ENCODE measurements around the gene TAPT1.
"Not testable (repeated sequence)": the region's sequence is repeated elsewhere in the genome, so short reads cannot be mapped to it uniquely, and the experiment has no call there.

TAPT1 gene

GRCh38 chr4:16225863-16226815 lies at the start of gene TAPT1:
Gene TAPT1, minus strand, starts transcription at chr4:16226471. Its CDS starts 14 bp downstream, at chr4:16226457.
- peak; percentile 82 for DNase-seq

GRCh38 chr4:16271411-16271810 lies 45.1 kb upstream of the TAPT1 start:
- no peak for DNase-seq

GRCh38 chr4:16270454-16271328 lies 44.4 kb upstream of the TAPT1 start:
- no peak for DNase-seq

- DNase-seq = not testable (repeated sequence)
These were observed 43.6 kb upstream of the TAPT1 start for GRCh38 chr4:16269742-16270453.

- DNase-seq = no peak
These were observed 43.0 kb upstream of the TAPT1 start for GRCh38 chr4:16269240-16269639.

- no peak for DNase-seq
These were observed 42.0 kb upstream of the TAPT1 start for GRCh38 chr4:16268290-16268689.

- DNase-seq = no peak
These were observed 41.4 kb upstream of the TAPT1 start for GRCh38 chr4:16267639-16268038.

GRCh38 chr4:16265820-16266219 lies 39.5 kb upstream of the TAPT1 start:
- no peak for DNase-seq

- DNase-seq = no peak
These were observed 38.5 kb upstream of the TAPT1 start for GRCh38 chr4:16264798-16265197.

- DNase-seq = no peak
These were observed 36.8 kb upstream of the TAPT1 start for GRCh38 chr4:16263056-16263455.

- DNase-seq = peak; percentile 21
These were observed 35.9 kb upstream of the TAPT1 start for GRCh38 chr4:16262188-16262587.

GRCh38 chr4:16261313-16261878 lies 35.1 kb upstream of the TAPT1 start:
- no peak for DNase-seq

- DNase-seq = no peak
These were observed 33.6 kb upstream of the TAPT1 start for GRCh38 chr4:16259889-16260246.

- DNase-seq = no peak
These were observed 33.1 kb upstream of the TAPT1 start for GRCh38 chr4:16259241-16259888.

GRCh38 chr4:16257611-16258010 lies 31.3 kb upstream of the TAPT1 start:
- DNase-seq = no peak

GRCh38 chr4:16256343-16256742 lies 30.1 kb upstream of the TAPT1 start:
- no peak for DNase-seq

- no peak for DNase-seq
These were observed 29.5 kb upstream of the TAPT1 start for GRCh38 chr4:16255730-16256129.

- no peak for DNase-seq
These were observed 27.1 kb upstream of the TAPT1 start for GRCh38 chr4:16253127-16253960.

- DNase-seq = no peak
These were observed 24.5 kb upstream of the TAPT1 start for GRCh38 chr4:16250661-16251365.

GRCh38 chr4:16248605-16249004 lies 22.3 kb upstream of the TAPT1 start:
- no peak for DNase-seq

- no peak for DNase-seq
These were observed 19.0 kb upstream of the TAPT1 start for GRCh38 chr4:16245241-16245640.
